Epidermal melanocyte (primary cell): ENCODE measurements around the gene TPI1.

ENCODE experiments used
- DNase-seq: peaks from one replicate; pipeline ENCODE4 v3.0.0; 2011; ENCODE audit warnings: low spot score; ENCODE audit not compliant: insufficient read length

TPI1 gene

GRCh38 chr12:6916426-6917200, 49.3 kb downstream of the TPI1 start:
- DNase-seq, result no peak

DNA sequence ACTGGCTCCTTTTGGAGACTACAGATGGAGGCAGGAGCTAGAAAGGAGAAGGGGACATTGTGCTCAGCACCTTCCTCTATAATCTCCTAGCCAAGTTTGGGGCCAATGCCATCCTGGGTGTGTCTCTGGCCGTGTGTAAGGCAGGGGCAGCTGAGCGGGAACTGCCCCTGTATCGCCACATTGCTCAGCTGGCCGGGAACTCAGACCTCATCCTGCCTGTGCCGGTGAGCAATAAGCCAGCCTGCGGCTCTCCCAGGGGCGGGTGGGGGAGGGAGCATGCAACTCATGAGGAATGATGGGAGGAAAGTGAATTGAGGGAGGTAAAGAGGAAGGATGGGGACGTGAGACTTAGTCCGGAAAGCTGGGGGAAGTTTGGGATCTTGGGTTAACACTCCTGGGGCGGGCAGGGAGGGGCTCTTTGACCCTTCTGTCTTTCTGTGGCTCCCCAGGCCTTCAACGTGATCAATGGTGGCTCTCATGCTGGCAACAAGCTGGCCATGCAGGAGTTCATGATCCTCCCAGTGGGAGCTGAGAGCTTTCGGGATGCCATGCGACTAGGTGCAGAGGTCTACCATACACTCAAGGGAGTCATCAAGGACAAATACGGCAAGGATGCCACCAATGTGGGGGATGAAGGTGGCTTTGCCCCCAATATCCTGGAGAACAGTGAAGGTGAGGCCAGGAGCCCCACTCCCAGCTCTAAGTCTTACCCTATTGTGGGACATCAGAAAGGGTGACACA, 50.3 kb downstream of the TPI1 start:
- DNase-seq, result no peak

- no peak for DNase-seq
These were observed 52.3 kb downstream of the TPI1 start for GRCh38 chr12:6919588-6919987.
